Measurements from ENCODE around the gene UGT1A9. TPM values are rescaled to one million over a fixed set of nuclear protein-coding genes. Genes with fewer than 3 reads are reported as not detected.
"Not testable (repeated sequence)": the region's sequence is repeated elsewhere in the genome, so short reads cannot be mapped to it uniquely, and the experiment has no call there.

UGT1A9 gene
- total RNA-seq, 4 donors from 2014 or later, result 4.6 to 18.7 (median 10.5) TPM

DNA sequence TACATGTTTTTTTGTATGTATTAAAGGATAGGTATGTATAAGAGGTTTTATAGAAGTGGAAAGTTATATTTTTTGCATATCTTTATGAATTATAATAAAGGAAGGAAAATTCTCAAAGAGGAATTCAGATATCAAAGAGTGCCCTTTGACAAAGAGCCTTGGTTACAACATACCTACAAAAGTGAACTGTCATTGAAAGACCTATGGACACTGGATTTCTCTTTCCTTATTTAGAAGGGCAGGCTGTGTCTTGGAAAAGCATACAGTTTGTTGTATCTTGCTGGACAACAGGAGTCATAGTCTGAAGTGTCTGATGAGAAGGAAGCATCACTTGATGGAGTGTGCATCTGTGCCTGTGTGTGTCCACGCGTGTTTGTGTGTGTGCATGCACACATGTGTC, 20.3 kb upstream of the UGT1A9 start:
- Histone ChIP-seq H3K4me1 (peaks cover 0 to 10% (median 4%) of the 10 kb centered on the region in 4 donors), H3K9me3 (peaks cover 0 to 4% of the 10 kb centered on the region in 2 donors), H3K4me3 (no peak overlapping the region), H3K27ac (peak overlapping the region in 3 of 4 donors; percentile 46 to 65 (median 47)), H3K27me3 (no peaks in the 10 kb centered on the region), H3K36me3 (no peaks in the 10 kb centered on the region)
- in situ Hi-C loops (cut with MboI; ENCODE audit: low pct_ligation_motif_present in 1 of 4, low pct_unique_long_range_greater_than_20kb in 1 of 4, low sequenced_read_pairs in 3 of 4), result no loop called here
- intact Hi-C loops (cut with DNase I; ENCODE audit: low total_unique reads), result no loop called here
- DNase-seq, result no peak
- 100% methylated on average over 2 of the region's 2 CpGs for WGBS, 2 donors (ENCODE audit: low coverage in 1 of 2)
- TF ChIP-seq, protein P1, sequence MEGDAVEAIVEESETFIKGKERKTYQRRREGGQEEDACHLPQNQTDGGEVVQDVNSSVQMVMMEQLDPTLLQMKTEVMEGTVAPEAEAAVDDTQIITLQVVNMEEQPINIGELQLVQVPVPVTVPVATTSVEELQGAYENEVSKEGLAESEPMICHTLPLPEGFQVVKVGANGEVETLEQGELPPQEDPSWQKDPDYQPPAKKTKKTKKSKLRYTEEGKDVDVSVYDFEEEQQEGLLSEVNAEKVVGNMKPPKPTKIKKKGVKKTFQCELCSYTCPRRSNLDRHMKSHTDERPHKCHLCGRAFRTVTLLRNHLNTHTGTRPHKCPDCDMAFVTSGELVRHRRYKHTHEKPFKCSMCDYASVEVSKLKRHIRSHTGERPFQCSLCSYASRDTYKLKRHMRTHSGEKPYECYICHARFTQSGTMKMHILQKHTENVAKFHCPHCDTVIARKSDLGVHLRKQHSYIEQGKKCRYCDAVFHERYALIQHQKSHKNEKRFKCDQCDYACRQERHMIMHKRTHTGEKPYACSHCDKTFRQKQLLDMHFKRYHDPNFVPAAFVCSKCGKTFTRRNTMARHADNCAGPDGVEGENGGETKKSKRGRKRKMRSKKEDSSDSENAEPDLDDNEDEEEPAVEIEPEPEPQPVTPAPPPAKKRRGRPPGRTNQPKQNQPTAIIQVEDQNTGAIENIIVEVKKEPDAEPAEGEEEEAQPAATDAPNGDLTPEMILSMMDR (IDR thresholded peaks at IDR 0.05), result no peak
- TF ChIP-seq EP300 (IDR thresholded peaks at IDR 0.05; ENCODE audit: low read depth) (no peak), POLR2AphosphoS5 (IDR thresholded peaks at IDR 0.05) (no peak), POLR2A (IDR thresholded peaks at IDR 0.05) (no peak)

DNA sequence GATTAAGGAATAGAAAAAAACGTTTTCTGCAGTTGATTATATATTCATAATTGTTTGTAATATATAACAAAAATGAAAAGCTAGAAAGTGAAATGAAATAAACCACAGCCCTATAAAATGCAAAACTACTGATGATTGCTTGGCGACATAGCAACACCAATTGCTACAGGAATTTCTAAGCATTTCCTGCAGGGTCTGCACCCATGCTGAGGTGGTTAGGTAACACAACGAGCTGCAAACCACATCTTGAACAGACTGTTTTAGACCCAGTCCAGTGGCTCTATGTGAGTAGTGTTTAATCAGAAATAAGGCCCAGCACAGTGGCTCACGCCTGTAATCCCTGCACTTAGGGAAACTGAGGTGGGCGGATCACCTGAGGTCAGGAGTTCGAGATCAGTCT, 17.2 kb upstream of the UGT1A9 start:
- TF ChIP-seq EP300 (IDR thresholded peaks at IDR 0.05; ENCODE audit: low read depth) (no peak), POLR2A (IDR thresholded peaks at IDR 0.05) (no peak), POLR2AphosphoS5 (IDR thresholded peaks at IDR 0.05) (no peak)
- TF ChIP-seq, protein P1 (IDR thresholded peaks at IDR 0.05), result no peak
- no peak overlapping the region for H3K27ac ChIP-seq
- in situ Hi-C loops (cut with MboI; ENCODE audit: low pct_ligation_motif_present in 1 of 4, low pct_unique_long_range_greater_than_20kb in 1 of 4, low sequenced_read_pairs in 3 of 4), result no loop called here
- H3K9me3 ChIP-seq, result no peaks in the 10 kb centered on the region
- no peak overlapping the region for H3K4me3 ChIP-seq
- no peak for DNase-seq
- intact Hi-C loops (cut with DNase I; ENCODE audit: low total_unique reads), result no loop called here
- no peaks in the 10 kb centered on the region for H3K27me3 ChIP-seq
- peaks cover 0 to 10% (median 4%) of the 10 kb centered on the region in 4 donors for H3K4me1 ChIP-seq
- no peaks in the 10 kb centered on the region for H3K36me3 ChIP-seq
- 43 to 67% methylated on average over 3 to 6 of the region's 6 CpGs for WGBS, 2 donors (ENCODE audit: low coverage in 1 of 2)

DNA sequence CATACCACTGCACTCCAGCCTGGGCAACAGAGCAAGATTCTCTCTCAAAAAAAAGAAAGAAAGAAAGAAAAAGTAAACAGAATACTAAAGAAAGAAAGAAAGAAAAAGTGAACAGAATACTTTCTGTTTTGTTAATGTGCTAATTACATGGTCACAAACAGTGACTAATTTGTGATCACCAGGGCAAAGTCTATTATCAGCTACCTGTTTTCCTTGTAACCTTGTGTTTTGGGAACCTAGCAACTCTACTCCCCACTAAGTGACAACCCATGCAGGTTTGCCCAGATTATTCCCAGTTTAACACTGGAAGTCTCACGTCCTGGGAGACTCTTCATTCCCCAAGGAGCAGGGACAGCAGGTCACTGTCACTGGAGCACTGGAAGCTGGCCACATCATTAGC, 16.7 kb upstream of the UGT1A9 start:
- Histone ChIP-seq H3K4me1 (peaks cover 0 to 10% (median 4%) of the 10 kb centered on the region in 4 donors), H3K9me3 (no peaks in the 10 kb centered on the region), H3K27me3 (no peaks in the 10 kb centered on the region), H3K4me3 (no peak overlapping the region), H3K36me3 (no peaks in the 10 kb centered on the region), H3K27ac (no peak overlapping the region)
- DNase-seq, result no peak
- TF ChIP-seq POLR2AphosphoS5 (IDR thresholded peaks at IDR 0.05) (no peak), POLR2A (IDR thresholded peaks at IDR 0.05) (no peak), EP300 (IDR thresholded peaks at IDR 0.05; ENCODE audit: low read depth) (no peak)
- TF ChIP-seq, protein P1 (IDR thresholded peaks at IDR 0.05), result no peak
- 50 to 78% methylated on average over 1 of the region's 1 CpG for WGBS, 2 donors (ENCODE audit: low coverage in 1 of 2)
- intact Hi-C loops (cut with DNase I; ENCODE audit: low total_unique reads), result no loop called here
- in situ Hi-C loops (cut with MboI; ENCODE audit: low pct_ligation_motif_present in 1 of 4, low pct_unique_long_range_greater_than_20kb in 1 of 4, low sequenced_read_pairs in 3 of 4), result no loop called here

DNA sequence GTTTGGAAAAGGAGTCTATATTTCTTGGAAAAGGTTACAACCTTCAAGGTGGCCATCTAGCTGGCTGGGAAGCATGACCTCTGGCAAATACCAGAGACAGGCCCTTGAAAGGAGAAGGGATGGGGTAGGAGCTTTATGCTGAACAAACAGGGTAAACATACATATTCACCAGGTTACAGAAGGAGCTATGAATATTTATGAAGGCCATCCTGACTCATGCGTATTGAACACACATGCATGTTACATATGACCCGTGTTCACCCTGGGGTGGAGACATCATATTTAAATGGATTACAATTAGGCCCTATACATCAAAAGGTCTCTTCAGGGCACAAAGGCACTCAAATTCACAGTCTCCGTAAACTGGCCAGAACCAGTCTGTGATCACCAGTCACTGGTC, 15.8 kb upstream of the UGT1A9 start:
- in situ Hi-C loops (cut with MboI; ENCODE audit: low pct_ligation_motif_present in 1 of 4, low pct_unique_long_range_greater_than_20kb in 1 of 4, low sequenced_read_pairs in 3 of 4); H3K27me3 ChIP-seq: not testable (repeated sequence)
- WGBS, 2 donors (ENCODE audit: low coverage in 1 of 2), result 80 to 93% methylated on average over 1 to 3 of the region's 3 CpGs

DNA sequence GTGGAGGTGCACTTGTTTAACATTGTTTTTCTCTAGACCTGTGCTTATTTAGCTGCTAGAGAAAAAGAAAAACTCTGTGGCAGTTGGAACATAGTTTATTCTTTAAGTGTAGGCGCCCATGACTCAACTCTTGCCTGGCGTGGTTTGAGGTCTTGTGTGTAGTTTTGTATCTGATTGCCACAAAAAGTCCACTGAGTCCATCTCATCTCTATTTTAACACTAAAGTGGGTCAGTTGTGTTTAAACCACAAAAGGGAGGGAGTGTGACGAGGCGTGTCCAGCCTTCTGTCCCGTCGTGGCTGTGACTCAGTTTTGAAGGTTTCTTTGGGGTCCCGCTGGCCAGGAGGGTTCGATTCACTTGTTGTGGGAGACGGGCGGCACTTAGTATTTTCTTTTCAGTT, 15.3 kb upstream of the UGT1A9 start:
- Histone ChIP-seq H3K27me3 (no peaks in the 10 kb centered on the region), H3K4me1 (peaks cover 0 to under 1% (median 0%) of the 10 kb centered on the region in 4 donors), H3K36me3 (no peaks in the 10 kb centered on the region), H3K4me3 (no peak overlapping the region), H3K9me3 (no peaks in the 10 kb centered on the region), H3K27ac (no peak overlapping the region)
- no peak for DNase-seq
- intact Hi-C loops (cut with DNase I; ENCODE audit: low total_unique reads), result no loop called here
- 40 to 75% methylated on average over 1 to 10 of the region's 10 CpGs for WGBS, 2 donors (ENCODE audit: low coverage in 1 of 2)
- in situ Hi-C loops (cut with MboI; ENCODE audit: low pct_ligation_motif_present in 1 of 4, low pct_unique_long_range_greater_than_20kb in 1 of 4, low sequenced_read_pairs in 3 of 4), result no loop called here
- TF ChIP-seq, protein P1 (IDR thresholded peaks at IDR 0.05), result no peak
- TF ChIP-seq POLR2AphosphoS5 (IDR thresholded peaks at IDR 0.05), result no peak
- no peak for TF ChIP-seq POLR2A (IDR thresholded peaks at IDR 0.05)
- no peak for TF ChIP-seq EP300 (IDR thresholded peaks at IDR 0.05; ENCODE audit: low read depth)

More for the DNA sequence above, 15.8 kb upstream of the UGT1A9 start:
- DNase-seq; H3K9me3 ChIP-seq; intact Hi-C loops (cut with DNase I; ENCODE audit: low total_unique reads); H3K4me1 ChIP-seq; H3K36me3 ChIP-seq; H3K27ac ChIP-seq; H3K4me3 ChIP-seq: not testable (repeated sequence)

Measured in transverse colon (tissue), 4 donors.